ENCODE measurements around the gene KRTAP5-2. TPM values are rescaled to one million over a fixed set of nuclear protein-coding genes. Genes with fewer than 3 reads are reported as not detected.

KRTAP5-2 gene
- total RNA-seq, 1 donor from 2014 or later, result not detected

DNA sequence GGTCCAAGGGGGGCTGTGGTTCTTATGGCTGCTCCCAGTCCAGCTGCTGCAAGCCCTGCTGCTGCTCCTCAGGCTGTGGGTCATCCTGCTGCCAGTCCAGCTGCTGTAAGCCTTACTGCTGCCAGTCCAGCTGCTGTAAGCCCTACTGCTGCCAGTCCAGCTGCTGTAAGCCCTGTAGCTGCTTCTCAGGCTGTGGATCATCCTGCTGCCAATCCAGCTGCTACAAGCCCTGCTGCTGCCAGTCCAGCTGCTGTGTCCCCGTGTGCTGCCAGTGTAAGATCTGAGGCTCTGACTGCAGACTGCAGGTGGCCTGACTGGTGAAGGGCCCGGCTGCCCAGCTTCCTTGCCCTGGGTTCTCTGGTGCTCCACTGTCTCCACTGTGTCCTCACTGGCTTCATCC is 32.2 kb upstream of the KRTAP5-2 start:
- no peaks in the 10 kb centered on the region for H3K36me3 Mint-ChIP-seq (ENCODE audit: low read depth, unreplicated experiment)
- no peak overlapping the region for H3K4me2 ChIP-seq (ENCODE audit: low read length)
- no peak overlapping the region for H2AFZ ChIP-seq (ENCODE audit: low read depth, low read length)
- no peaks in the 10 kb centered on the region for H3K79me2 ChIP-seq (ENCODE audit: insufficient read depth, low read length)
- no peak for DNase-seq (ENCODE audit: low read depth)
- H3K27ac Mint-ChIP-seq (ENCODE audit: unreplicated experiment), result no peak overlapping the region
- H3K27me3 ChIP-seq (ENCODE audit: insufficient read depth, low read length), result peaks cover 46% of the 10 kb centered on the region
- no peaks in the 10 kb centered on the region for H3K9me3 ChIP-seq (ENCODE audit: insufficient read depth, low read depth, low read length)
- no peak overlapping the region for H3K4me3 Mint-ChIP-seq (ENCODE audit: unreplicated experiment)
- FAIRE-seq, result no peak
- TF ChIP-seq EZH2 (IDR thresholded peaks at IDR 0.05; ENCODE audit: insufficient read depth, low read length), result no peak
- TF ChIP-seq, protein P1, sequence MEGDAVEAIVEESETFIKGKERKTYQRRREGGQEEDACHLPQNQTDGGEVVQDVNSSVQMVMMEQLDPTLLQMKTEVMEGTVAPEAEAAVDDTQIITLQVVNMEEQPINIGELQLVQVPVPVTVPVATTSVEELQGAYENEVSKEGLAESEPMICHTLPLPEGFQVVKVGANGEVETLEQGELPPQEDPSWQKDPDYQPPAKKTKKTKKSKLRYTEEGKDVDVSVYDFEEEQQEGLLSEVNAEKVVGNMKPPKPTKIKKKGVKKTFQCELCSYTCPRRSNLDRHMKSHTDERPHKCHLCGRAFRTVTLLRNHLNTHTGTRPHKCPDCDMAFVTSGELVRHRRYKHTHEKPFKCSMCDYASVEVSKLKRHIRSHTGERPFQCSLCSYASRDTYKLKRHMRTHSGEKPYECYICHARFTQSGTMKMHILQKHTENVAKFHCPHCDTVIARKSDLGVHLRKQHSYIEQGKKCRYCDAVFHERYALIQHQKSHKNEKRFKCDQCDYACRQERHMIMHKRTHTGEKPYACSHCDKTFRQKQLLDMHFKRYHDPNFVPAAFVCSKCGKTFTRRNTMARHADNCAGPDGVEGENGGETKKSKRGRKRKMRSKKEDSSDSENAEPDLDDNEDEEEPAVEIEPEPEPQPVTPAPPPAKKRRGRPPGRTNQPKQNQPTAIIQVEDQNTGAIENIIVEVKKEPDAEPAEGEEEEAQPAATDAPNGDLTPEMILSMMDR (IDR thresholded peaks at IDR 0.05; ENCODE audit: insufficient read depth, low read depth, low read length), result no peak
- H3K4me1 Mint-ChIP-seq (ENCODE audit: low read depth, unreplicated experiment), result peaks cover 9% of the 10 kb centered on the region
- H3K4me3 ChIP-seq (ENCODE audit: insufficient read depth, low read depth, low read length), result no peak overlapping the region
- no peak overlapping the region for H3K9ac ChIP-seq (ENCODE audit: low read length)
- peaks cover 3% of the 10 kb centered on the region for H3K9me3 Mint-ChIP-seq (ENCODE audit: unreplicated experiment)
- H4K20me1 ChIP-seq (ENCODE audit: insufficient read depth, low read length), result no peaks in the 10 kb centered on the region
- no peak overlapping the region for H3K27ac ChIP-seq (ENCODE audit: low read depth, low read length)
- H3K4me1 ChIP-seq (ENCODE audit: insufficient read depth, low read length), result no peaks in the 10 kb centered on the region
- H3K36me3 ChIP-seq (ENCODE audit: insufficient read depth, low read length), result no peaks in the 10 kb centered on the region
- H3K27me3 Mint-ChIP-seq (ENCODE audit: low read depth, unreplicated experiment), result peaks cover 76% of the 10 kb centered on the region

DNA sequence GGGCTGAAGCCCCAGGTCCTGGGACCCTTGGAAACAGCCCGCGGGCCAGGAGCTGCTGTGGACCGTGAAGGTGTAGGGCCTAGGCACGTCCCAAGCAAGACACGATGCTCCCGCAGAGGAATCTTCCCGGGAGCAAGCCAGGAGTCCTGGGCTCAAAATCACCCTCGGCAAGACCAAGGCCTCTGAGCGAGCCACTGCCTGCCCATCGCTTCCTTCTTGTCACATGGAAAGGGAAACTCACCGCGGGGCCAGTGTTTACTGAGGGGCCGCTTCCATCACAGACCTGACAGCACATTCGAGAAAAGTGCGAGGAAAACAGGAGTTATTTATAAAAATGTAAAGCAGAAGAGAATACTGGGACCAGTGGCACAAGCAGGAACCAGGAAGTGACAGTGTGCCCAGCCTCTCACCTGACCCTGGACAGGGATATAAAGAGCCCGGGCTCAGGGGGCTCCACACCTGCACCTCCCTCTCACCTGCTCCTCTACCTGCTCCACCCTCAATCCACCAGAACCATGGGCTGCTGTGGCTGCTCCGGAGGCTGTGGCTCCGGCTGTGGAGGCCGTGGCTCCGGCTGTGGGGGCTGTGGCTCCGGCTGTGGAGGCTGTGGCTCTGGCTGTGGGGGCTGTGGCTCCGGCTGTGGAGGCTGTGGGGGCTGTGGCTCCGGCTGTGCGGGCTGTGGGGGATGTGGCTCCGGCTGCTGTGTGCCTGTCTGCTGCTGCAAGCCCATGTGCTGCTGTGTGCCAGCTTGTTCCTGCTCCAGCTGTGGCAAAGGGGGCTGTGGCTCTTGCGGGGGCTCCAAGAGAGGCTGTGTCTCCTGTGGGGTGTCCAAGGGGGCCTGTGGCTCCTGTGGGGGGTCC is 31.5 kb upstream of the KRTAP5-2 start, which contains the start of gene KRTAP5-5:
TSS of gene KRTAP5-5 (plus strand) at position 450 of the 860 bp plus-strand sequence. CDS start at position 516, 66 bp downstream.
- no peak within 1 kb of the TSS for H2AFZ ChIP-seq (ENCODE audit: low read depth, low read length)
- Mint-ChIP-seq H3K27me3 (ENCODE audit: low read depth, unreplicated experiment) (peaks cover 76% of the 10 kb centered on the region), H3K4me3 (ENCODE audit: unreplicated experiment) (no peak within 1 kb of the TSS), H3K4me1 (ENCODE audit: low read depth, unreplicated experiment) (peaks cover 9% of the 10 kb centered on the region), H3K9me3 (ENCODE audit: unreplicated experiment) (no peaks in the 10 kb centered on the region), H3K27ac (ENCODE audit: unreplicated experiment) (no peak within 1 kb of the TSS), H3K36me3 (ENCODE audit: low read depth, unreplicated experiment) (no peaks in the 10 kb centered on the region)
- no peak for DNase-seq (ENCODE audit: low read depth)
- TF ChIP-seq, protein P1 (IDR thresholded peaks at IDR 0.05; ENCODE audit: insufficient read depth, low read depth, low read length), result no peak
- TF ChIP-seq EZH2 (IDR thresholded peaks at IDR 0.05; ENCODE audit: insufficient read depth, low read length), result no peak
- H3K27ac ChIP-seq (ENCODE audit: low read depth, low read length), result no peak within 1 kb of the TSS
- no peaks in the 10 kb centered on the region for H3K36me3 ChIP-seq (ENCODE audit: insufficient read depth, low read length)
- no peaks in the 10 kb centered on the region for H3K9me3 ChIP-seq (ENCODE audit: insufficient read depth, low read depth, low read length)
- no peaks in the 10 kb centered on the region for H3K79me2 ChIP-seq (ENCODE audit: insufficient read depth, low read length)
- H4K20me1 ChIP-seq (ENCODE audit: insufficient read depth, low read length), result no peaks in the 10 kb centered on the region
- no peak within 1 kb of the TSS for H3K4me2 ChIP-seq (ENCODE audit: low read length)
- FAIRE-seq, result no peak
- peaks cover 50% of the 10 kb centered on the region for H3K27me3 ChIP-seq (ENCODE audit: insufficient read depth, low read length)
- no peak within 1 kb of the TSS for H3K9ac ChIP-seq (ENCODE audit: low read length)
- no peaks in the 10 kb centered on the region for H3K4me1 ChIP-seq (ENCODE audit: insufficient read depth, low read length)
- H3K4me3 ChIP-seq (ENCODE audit: insufficient read depth, low read depth, low read length), result no peak within 1 kb of the TSS

Data from astrocyte (in vitro differentiated cells and primary cell).